Vagina (tissue), 2 donors: Measurements from ENCODE around the gene LYSMD2.

Source experiments
- CTCF ChIP-seq, 3 experiments: fragments of 450-650 bp in 2 of 3; fragments of 200-600 bp in 1 of 3; sonication (generic) in 1 of 3; IDR thresholded peaks; one replicate each; pipeline ENCODE4 v1.5.1; 2017 to 2019; ENCODE audit warnings: antibody characterized with exemption in 3 of 3, mild to moderate bottlenecking in 2 of 3, moderate library complexity in 2 of 3
- POLR2A ChIP-seq, 2 donors: fragments of 450-650 bp; IDR thresholded peaks; one replicate each; pipeline ENCODE4 v1.6.1; 2017; ENCODE audit warnings: antibody characterized with exemption in 2 of 2, mild to moderate bottlenecking in 2 of 2, moderate library complexity in 2 of 2
- POLR2AphosphoS5 ChIP-seq, 2 donors: sonication (generic); formaldehyde crosslinking; IDR thresholded peaks; one replicate each; pipeline ENCODE4 v1.9.0; 2017; ENCODE audit warnings: antibody characterized with exemption in 2 of 2, mild to moderate bottlenecking in 2 of 2, low read depth in 1 of 2; ENCODE audit not compliant: insufficient read depth in 1 of 2

DNA sequence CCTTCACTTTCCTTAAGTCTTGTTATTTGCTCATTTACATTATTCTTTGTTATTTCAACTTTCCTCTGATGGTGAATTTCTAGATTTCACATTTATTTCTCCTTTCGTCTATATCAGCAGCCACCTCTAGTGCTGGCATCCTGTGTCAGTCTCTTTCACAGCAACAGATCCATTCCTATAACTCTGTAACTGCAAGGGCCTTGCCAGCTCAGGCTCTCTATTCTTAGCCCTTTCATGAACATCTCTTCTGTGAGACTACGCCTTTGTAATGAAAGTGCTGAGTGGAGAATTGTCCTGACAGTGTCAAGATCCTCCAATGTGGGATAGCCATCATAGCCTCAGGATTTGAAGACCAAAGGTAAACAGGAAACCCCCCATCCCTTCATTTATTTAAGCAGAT is 60.0 kb downstream of the LYSMD2 start:
- TF ChIP-seq CTCF (IDR thresholded peaks at IDR 0.05) (no peak), POLR2A (IDR thresholded peaks at IDR 0.05) (no peak), POLR2AphosphoS5 (IDR thresholded peaks at IDR 0.05; ENCODE audit: insufficient read depth in 1 of 2, low read depth in 1 of 2) (no peak)
